Natural killer cell treated with Interleukin-12 subunit alpha and Interleukin-12 subunit beta and Interleukin-15 and Interleukin-18, amount 100 ng/mL, for 72 hours (primary cell): ENCODE data around the gene SPECC1. TPM values are rescaled to one million over a fixed set of nuclear protein-coding genes. Genes with fewer than 3 reads are reported as not detected.
"Not testable (repeated sequence)": the region's sequence is repeated elsewhere in the genome, so short reads cannot be mapped to it uniquely, and the experiment has no call there.

ENCODE experiments used
- ATAC-seq, 2 donors: fragments of 150-1000 bp; cut with Tn5 transposase in 1 of 2; sonication (Bioruptor Pico), chemical (Tn5 transposase) in 1 of 2; 2 replicates each; pipeline ENCODE4 v1.10.0; 2021
- DNase-seq: peaks from one replicate; pipeline ENCODE4 v3.0.0; 2022; ENCODE audit warnings: low spot score
- H3K27ac Mint-ChIP-seq, 2 donors: 1 replicate in 1 of 2; 2 replicates in 1 of 2; pipeline ENCODE4 v1.8.0; 2022; ENCODE audit warnings: mixed read lengths in 2 of 2, mild to moderate bottlenecking in 1 of 2, moderate library complexity in 1 of 2
- H3K27me3 Mint-ChIP-seq, 2 donors: 1 replicate in 1 of 2; 2 replicates in 1 of 2; pipeline ENCODE4 v1.8.0; 2022; ENCODE audit warnings: mixed read lengths in 2 of 2
- H3K36me3 Mint-ChIP-seq: one replicate; pipeline ENCODE4 v1.8.0; 2022; ENCODE audit warnings: mixed read lengths
- H3K4me1 Mint-ChIP-seq, 2 donors: 1 replicate in 1 of 2; 2 replicates in 1 of 2; pipeline ENCODE4 v1.8.0; 2022; ENCODE audit warnings: low read depth in 2 of 2, mixed read lengths in 2 of 2, mild to moderate bottlenecking in 1 of 2
- H3K4me3 Mint-ChIP-seq: one replicate; pipeline ENCODE4 v1.8.0; 2022; ENCODE audit warnings: mixed read lengths
- H3K9me3 Mint-ChIP-seq: 2 replicates; pipeline ENCODE4 v1.8.0; 2022; ENCODE audit warnings: mixed read lengths
- total RNA-seq, 2 donors: library from RNA; stranded (reverse); gene quantifications; one replicate each; pipeline ENCODE4 v1.2.3, GENCODE V29; 2022

The SPECC1 gene
- total RNA-seq, 2 donors from 2014 or later = 27.6 to 28.1 TPM

GRCh38 chr17:20068445-20068844 lies 59.3 kb downstream of the SPECC1 start:
- Mint-ChIP-seq H3K4me3 (no peak overlapping the region), H3K4me1 (peaks cover 14 to 19% of the 10 kb centered on the region in 2 donors), H3K36me3 (no peaks in the 10 kb centered on the region), H3K27ac (peak overlapping the region; percentile 30 to 38), H3K27me3 (peaks cover 0 to 3% of the 10 kb centered on the region in 2 donors), H3K9me3 (no peaks in the 10 kb centered on the region)
- DNase-seq (no peak), ATAC-seq (no peak)

GRCh38 chr17:20071824-20072691 lies 62.9 kb downstream of the SPECC1 start:
- peak overlapping the region; percentile 76 to 83 for H3K27ac Mint-ChIP-seq
- H3K36me3 Mint-ChIP-seq = no peaks in the 10 kb centered on the region
- DNase-seq (no peak), ATAC-seq (no peak)
- H3K9me3 Mint-ChIP-seq = no peaks in the 10 kb centered on the region
- no peaks in the 10 kb centered on the region for H3K27me3 Mint-ChIP-seq
- H3K4me3 Mint-ChIP-seq = no peak overlapping the region
- peaks cover 26 to 29% of the 10 kb centered on the region in 2 donors for H3K4me1 Mint-ChIP-seq

GRCh38 chr17:20072692-20072992 lies 63.5 kb downstream of the SPECC1 start:
- DNase-seq = no peak
- Mint-ChIP-seq H3K27me3 (no peaks in the 10 kb centered on the region), H3K36me3 (no peaks in the 10 kb centered on the region), H3K4me3 (peak overlapping the region; percentile 84), H3K4me1 (peaks cover 26 to 35% of the 10 kb centered on the region in 2 donors), H3K9me3 (no peaks in the 10 kb centered on the region), H3K27ac (peak overlapping the region; percentile 76 to 83)
- no peak for ATAC-seq

- peak; percentile 92 to 94 for ATAC-seq
- peak; percentile 74 for DNase-seq
- H3K9me3 Mint-ChIP-seq = no peaks in the 10 kb centered on the region
- H3K4me3 Mint-ChIP-seq = peak overlapping the region; percentile 84
- H3K36me3 Mint-ChIP-seq = no peaks in the 10 kb centered on the region
- no peaks in the 10 kb centered on the region for H3K27me3 Mint-ChIP-seq
- peaks cover 29 to 40% of the 10 kb centered on the region in 2 donors for H3K4me1 Mint-ChIP-seq
- peak overlapping the region; percentile 76 to 83 for H3K27ac Mint-ChIP-seq
Measured at GRCh38 chr17:20073055-20073979, 64.2 kb downstream of the SPECC1 start.

- Mint-ChIP-seq H3K4me1 (peaks cover 27 to 41% of the 10 kb centered on the region in 2 donors), H3K27ac (peak overlapping the region; percentile 76 to 83), H3K27me3 (no peaks in the 10 kb centered on the region), H3K9me3 (no peaks in the 10 kb centered on the region), H3K36me3 (no peaks in the 10 kb centered on the region), H3K4me3 (peak overlapping the region; percentile 84)
- ATAC-seq (peak in 1 of 2 donors; percentile 51), DNase-seq (no peak)
Measured at GRCh38 chr17:20074001-20074400, 64.8 kb downstream of the SPECC1 start.

- no peak for DNase-seq
- Mint-ChIP-seq H3K36me3 (no peaks in the 10 kb centered on the region), H3K4me3 (peak overlapping the region; percentile 84), H3K4me1 (peaks cover 27 to 41% of the 10 kb centered on the region in 2 donors), H3K9me3 (no peaks in the 10 kb centered on the region), H3K27me3 (no peaks in the 10 kb centered on the region), H3K27ac (peak overlapping the region; percentile 76 to 83)
- no peak for ATAC-seq
Measured at GRCh38 chr17:20074489-20074888, 65.3 kb downstream of the SPECC1 start.

- ATAC-seq, H3K36me3 Mint-ChIP-seq, H3K9me3 Mint-ChIP-seq, H3K27me3 Mint-ChIP-seq, DNase-seq: not testable (repeated sequence)
- H3K27ac Mint-ChIP-seq = peak overlapping the region; percentile 44 to 63
- peaks cover 27 to 46% of the 10 kb centered on the region in 2 donors for H3K4me1 Mint-ChIP-seq
- H3K4me3 Mint-ChIP-seq = peak overlapping the region; percentile 64
Measured at GRCh38 chr17:20076137-20076536, 67.0 kb downstream of the SPECC1 start.

GRCh38 chr17:20077978-20078685 lies 69.0 kb downstream of the SPECC1 start:
- H3K27me3 Mint-ChIP-seq = no peaks in the 10 kb centered on the region
- ATAC-seq (no peak), DNase-seq (no peak)
- no peaks in the 10 kb centered on the region for H3K36me3 Mint-ChIP-seq
- no peaks in the 10 kb centered on the region for H3K9me3 Mint-ChIP-seq
- H3K4me3 Mint-ChIP-seq = no peak overlapping the region
- H3K4me1 Mint-ChIP-seq = peaks cover 26 to 42% of the 10 kb centered on the region in 2 donors
- no peak overlapping the region for H3K27ac Mint-ChIP-seq

GRCh38 chr17:20080513-20080912 lies 71.4 kb downstream of the SPECC1 start:
- Mint-ChIP-seq H3K4me3 (no peak overlapping the region), H3K27ac (no peak overlapping the region), H3K4me1 (peaks cover 12 to 26% of the 10 kb centered on the region in 2 donors), H3K9me3 (no peaks in the 10 kb centered on the region), H3K27me3 (no peaks in the 10 kb centered on the region), H3K36me3 (no peaks in the 10 kb centered on the region)
- ATAC-seq (no peak), DNase-seq (no peak)

- Mint-ChIP-seq H3K9me3 (no peaks in the 10 kb centered on the region), H3K4me1 (peaks cover 13 to 15% of the 10 kb centered on the region in 2 donors), H3K27ac (no peak overlapping the region), H3K27me3 (no peaks in the 10 kb centered on the region), H3K36me3 (no peaks in the 10 kb centered on the region), H3K4me3 (no peak overlapping the region)
- ATAC-seq (no peak), DNase-seq (no peak)
Measured at GRCh38 chr17:20083156-20083859, 74.1 kb downstream of the SPECC1 start.

GRCh38 chr17:20084621-20085282 lies 75.6 kb downstream of the SPECC1 start:
- H3K27ac Mint-ChIP-seq = no peak overlapping the region
- H3K36me3 Mint-ChIP-seq = no peaks in the 10 kb centered on the region
- no peaks in the 10 kb centered on the region for H3K9me3 Mint-ChIP-seq
- ATAC-seq (peak in 1 of 2 donors; percentile 14), DNase-seq (no peak)
- H3K4me3 Mint-ChIP-seq = no peak overlapping the region
- H3K4me1 Mint-ChIP-seq = peaks cover 13 to 15% of the 10 kb centered on the region in 2 donors
- no peaks in the 10 kb centered on the region for H3K27me3 Mint-ChIP-seq

- DNase-seq (no peak), ATAC-seq (no peak)
- H3K9me3 Mint-ChIP-seq = no peaks in the 10 kb centered on the region
- H3K27ac Mint-ChIP-seq = no peak overlapping the region
- H3K4me1 Mint-ChIP-seq = peaks cover 15 to 17% of the 10 kb centered on the region in 2 donors
- H3K36me3 Mint-ChIP-seq = no peaks in the 10 kb centered on the region
- no peaks in the 10 kb centered on the region for H3K27me3 Mint-ChIP-seq
- no peak overlapping the region for H3K4me3 Mint-ChIP-seq
Measured at GRCh38 chr17:20085283-20085845, 76.2 kb downstream of the SPECC1 start.
